ENCODE data around the gene PIANP.
A peak's percentile ranks its signal among the peaks of the same experiment; 100 is the strongest.

Gene PIANP

GRCh38 chr12:6662906-6663742, 37.5 kb downstream of the PIANP start, which contains the start of gene ING4:
Gene ING4, minus strand, starts transcription at chr12:6663119. Its CDS starts 18 bp downstream, at chr12:6663101.
- DNase-seq (ENCODE audit: low spot score): peak; percentile 97
- TF ChIP-seq CTCF (IDR thresholded peaks at IDR 0.05; ENCODE audit: extremely low read depth, missing control alignments): no peak

- DNase-seq (ENCODE audit: low spot score): peak; percentile 63
- TF ChIP-seq CTCF (IDR thresholded peaks at IDR 0.05; ENCODE audit: extremely low read depth, missing control alignments): no peak
These were observed 38.1 kb downstream of the PIANP start for GRCh38 chr12:6662602-6662905.

GRCh38 chr12:6653987-6654386, 46.6 kb downstream of the PIANP start:
- TF ChIP-seq CTCF (IDR thresholded peaks at IDR 0.05; ENCODE audit: extremely low read depth, missing control alignments): no peak
- DNase-seq (ENCODE audit: low spot score): no peak

- no peak for DNase-seq (ENCODE audit: low spot score)
- no peak for TF ChIP-seq CTCF (IDR thresholded peaks at IDR 0.05; ENCODE audit: extremely low read depth, missing control alignments)
These were observed 47.3 kb downstream of the PIANP start for GRCh38 chr12:6653342-6653741.

GRCh38 chr12:6652391-6652790, 48.2 kb downstream of the PIANP start:
- no peak for TF ChIP-seq CTCF (IDR thresholded peaks at IDR 0.05; ENCODE audit: extremely low read depth, missing control alignments)
- DNase-seq (ENCODE audit: low spot score): no peak

- no peak for DNase-seq (ENCODE audit: low spot score)
- no peak for TF ChIP-seq CTCF (IDR thresholded peaks at IDR 0.05; ENCODE audit: extremely low read depth, missing control alignments)
These were observed 49.8 kb downstream of the PIANP start for GRCh38 chr12:6650832-6651231.

- DNase-seq (ENCODE audit: low spot score): peak; percentile 76
- no peak for TF ChIP-seq CTCF (IDR thresholded peaks at IDR 0.05; ENCODE audit: extremely low read depth, missing control alignments)
These were observed 53.5 kb downstream of the PIANP start, which contains the start of gene ACRBP for GRCh38 chr12:6647083-6647604. Gene ACRBP, minus strand, starts transcription at chr12:6647432. Its CDS starts 66 bp downstream, at chr12:6647366.

All from GM20000 (cell line).